Endodermal cell (in vitro differentiated cells): Measurements from ENCODE around the gene LRRC37A. TPM values are rescaled to one million over a fixed set of nuclear protein-coding genes. Genes with fewer than 3 reads are reported as not detected.
"Not testable (repeated sequence)": the region's sequence is repeated elsewhere in the genome, so short reads cannot be mapped to it uniquely, and the experiment has no call there.

Experiments
- DNase-seq: peaks from one replicate; pipeline ENCODE4 v3.0.0-alpha.2; 2017
- H3K27ac ChIP-seq: 2 replicates; pipeline ENCODE4 v1.5.1; 2013; ENCODE audit warnings: mild to moderate bottlenecking, low read depth, low read length, moderate library complexity
- H3K27me3 ChIP-seq: 2 replicates; pipeline ENCODE4 v1.6.1; 2013; ENCODE audit warnings: mild to moderate bottlenecking, low read length, moderate library complexity; ENCODE audit not compliant: insufficient read depth, control insufficient read depth, poor library complexity, severe bottlenecking
- H3K36me3 ChIP-seq: 2 replicates; pipeline ENCODE4 v1.7.0; 2013; ENCODE audit warnings: mild to moderate bottlenecking, low read length, moderate library complexity; ENCODE audit not compliant: control insufficient read depth, insufficient read depth
- H3K4me1 ChIP-seq: one replicate; pipeline ENCODE4 v1.7.0; 2013; ENCODE audit warnings: low read length; ENCODE audit not compliant: control insufficient read depth, insufficient read depth
- H3K4me3 ChIP-seq: 2 replicates; pipeline ENCODE4 v1.5.1; 2013; ENCODE audit warnings: mild to moderate bottlenecking, low read length, moderate library complexity
- H3K9ac ChIP-seq: 2 replicates; pipeline ENCODE4 v1.6.1; 2013; ENCODE audit warnings: mild to moderate bottlenecking, low read length, moderate library complexity; ENCODE audit not compliant: poor library complexity, severe bottlenecking; ENCODE audit errors: extremely low read depth
- H3K9me3 ChIP-seq: 2 replicates; pipeline ENCODE4 v1.6.1; 2013; ENCODE audit warnings: mild to moderate bottlenecking, low read length, moderate library complexity; ENCODE audit not compliant: control insufficient read depth
- H3K27ac Mint-ChIP-seq: 2 replicates; pipeline ENCODE4 v1.8.0; 2020; ENCODE audit warnings: mixed read lengths
- H3K27me3 Mint-ChIP-seq: 2 replicates; pipeline ENCODE4 v1.8.0; 2021; ENCODE audit warnings: mild to moderate bottlenecking, mixed read lengths; ENCODE audit not compliant: insufficient read depth
- H3K36me3 Mint-ChIP-seq: 2 replicates; pipeline ENCODE4 v1.8.0; 2020; ENCODE audit warnings: low read depth, mixed read lengths
- H3K4me1 Mint-ChIP-seq: 2 replicates; pipeline ENCODE4 v1.8.0; 2020; ENCODE audit warnings: mixed read lengths
- H3K4me3 Mint-ChIP-seq: 2 replicates; pipeline ENCODE4 v1.8.0; 2020; ENCODE audit warnings: mild to moderate bottlenecking, moderate library complexity, mixed read lengths
- H3K9me3 Mint-ChIP-seq: 2 replicates; pipeline ENCODE4 v1.8.0; 2020; ENCODE audit warnings: mild to moderate bottlenecking, mixed read lengths
- CTCF ChIP-seq: fragments of 200-600 bp; sonication (generic); conservative IDR thresholded peaks from 2 replicates; pipeline ENCODE4 v1.5.0; 2021; ENCODE audit warnings: antibody characterized with exemption, mild to moderate bottlenecking
- WGBS, 2 experiments: methylation state at CpG; one replicate each; pipeline versions ENCODE4 v1.1.5 to v1.1.7; 2013; ENCODE audit warnings: missing lambda C conversion rate in 2 of 2, mixed read lengths in 1 of 2; ENCODE audit not compliant: insufficient coverage in 1 of 2, insufficient read length in 1 of 2; 5-methylcytosine and 5-hydroxymethylcytosine counted together
- total RNA-seq, 2 donors: library from RNA; stranded (reverse); fragmentation: NEBNext Ultra II Directional in 1 of 2; extraction: Animal tissue kit (Norgen Biotek cat#: 25700) in 1 of 2; gene quantifications; 2 replicates in 1 of 2; 3 replicates in 1 of 2; pipeline ENCODE4 v1.2.1, GENCODE V29; 2021

The LRRC37A gene
- total RNA-seq, 2 donors from 2014 or later, result 4.9 to 5.6 TPM

GRCh38 chr17:46274238-46274637 lies 20.7 kb upstream of the LRRC37A start:
- no peak overlapping the region for H3K27ac ChIP-seq
- H3K4me3 ChIP-seq, result no peak overlapping the region
- no peaks in the 10 kb centered on the region for H3K4me1 Mint-ChIP-seq
- H3K4me3 Mint-ChIP-seq, result no peak overlapping the region
- no peaks in the 10 kb centered on the region for H3K36me3 Mint-ChIP-seq
- no peak overlapping the region for H3K27ac Mint-ChIP-seq
- DNase-seq, result no peak
- H3K27me3 Mint-ChIP-seq, result peaks cover 9% of the 10 kb centered on the region
- WGBS, 2 experiments, result 87% methylated on average over 3 of the region's 3 CpGs; no CpG with 5 or more reads in 1 of the 2 experiments
- no peaks in the 10 kb centered on the region for H3K9me3 ChIP-seq
- H3K9me3 Mint-ChIP-seq, result no peaks in the 10 kb centered on the region
- H3K9ac ChIP-seq, result no peak overlapping the region
- no peaks in the 10 kb centered on the region for H3K4me1 ChIP-seq
- no peak for TF ChIP-seq CTCF
- no peaks in the 10 kb centered on the region for H3K27me3 ChIP-seq
- no peaks in the 10 kb centered on the region for H3K36me3 ChIP-seq

DNA sequence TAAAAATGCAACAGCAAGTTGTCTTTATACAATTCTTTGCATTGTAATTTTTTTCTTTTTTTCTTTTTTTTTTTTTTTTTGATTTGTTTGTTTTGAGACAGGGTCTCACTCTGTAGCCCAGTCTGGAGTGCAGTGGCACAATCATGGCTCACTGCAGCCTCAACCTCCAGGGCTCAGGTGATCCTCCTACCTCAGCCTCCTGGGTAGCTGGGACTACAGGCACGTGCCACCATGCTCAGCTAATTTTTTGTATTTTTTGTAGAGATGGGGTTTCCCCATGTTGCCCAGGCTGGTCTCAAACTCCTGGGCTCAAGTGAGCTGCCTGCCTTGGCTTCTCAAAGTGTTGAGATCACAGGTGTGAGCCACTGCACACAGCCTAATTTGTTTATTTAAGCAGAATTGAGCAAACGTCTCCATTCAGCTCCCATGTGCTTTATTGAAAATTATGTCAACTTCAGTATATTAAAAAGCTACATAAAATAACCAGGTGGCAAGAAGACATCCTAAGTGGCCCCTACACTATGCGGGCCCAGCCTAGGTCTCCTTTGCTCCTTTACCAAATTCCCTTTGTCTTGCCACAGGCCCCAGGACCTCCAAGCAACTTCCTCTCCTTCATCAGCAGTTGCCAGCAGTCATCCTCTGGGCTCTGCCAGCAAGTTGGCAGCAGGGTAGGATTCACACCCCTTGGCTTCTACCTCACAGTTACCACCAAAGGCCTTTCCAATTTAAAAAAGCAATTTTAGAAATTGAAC lies 18.0 kb upstream of the LRRC37A start:
- not testable (repeated sequence) for H3K36me3 Mint-ChIP-seq, H3K4me3 ChIP-seq, H3K9me3 Mint-ChIP-seq, H3K4me1 Mint-ChIP-seq, H3K4me1 ChIP-seq, H3K27me3 Mint-ChIP-seq, H3K9ac ChIP-seq, H3K27me3 ChIP-seq, H3K27ac ChIP-seq, H3K4me3 Mint-ChIP-seq, H3K36me3 ChIP-seq, H3K9me3 ChIP-seq
- WGBS, 2 experiments, result 81 to 90% methylated on average over 2 to 3 of the region's 3 CpGs
- peak; percentile 68 for DNase-seq
- peak overlapping the region; percentile 65 for H3K27ac Mint-ChIP-seq

DNA sequence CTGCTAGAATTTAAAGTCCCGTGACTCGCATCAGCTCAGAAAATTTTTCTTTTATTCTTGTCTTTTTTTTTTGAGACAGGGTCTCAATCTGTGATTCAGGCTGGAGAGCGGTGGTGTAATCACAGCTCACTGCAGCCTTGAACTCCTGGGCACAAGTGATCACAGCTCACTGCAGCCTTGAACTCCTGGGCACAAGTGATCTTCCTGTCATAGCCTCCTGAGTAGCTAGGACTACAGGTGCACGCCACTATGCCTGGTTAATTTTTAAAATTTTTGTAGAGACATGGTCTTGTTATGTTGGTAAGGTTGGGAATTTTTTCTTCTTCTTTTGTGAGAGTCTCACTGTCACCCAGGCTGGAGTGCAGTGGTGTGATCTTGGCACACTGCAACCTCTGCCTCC lies 13.6 kb upstream of the LRRC37A start:
- H3K9me3 ChIP-seq, H3K27ac Mint-ChIP-seq, H3K27me3 ChIP-seq, H3K9me3 Mint-ChIP-seq, H3K4me1 ChIP-seq, H3K36me3 ChIP-seq, H3K27ac ChIP-seq, H3K4me3 ChIP-seq, H3K4me3 Mint-ChIP-seq, H3K36me3 Mint-ChIP-seq, DNase-seq, H3K27me3 Mint-ChIP-seq, H3K4me1 Mint-ChIP-seq, H3K9ac ChIP-seq: not testable (repeated sequence)
- WGBS, 2 experiments, result 96 to 100% methylated on average over 2 to 4 of the region's 4 CpGs

DNA sequence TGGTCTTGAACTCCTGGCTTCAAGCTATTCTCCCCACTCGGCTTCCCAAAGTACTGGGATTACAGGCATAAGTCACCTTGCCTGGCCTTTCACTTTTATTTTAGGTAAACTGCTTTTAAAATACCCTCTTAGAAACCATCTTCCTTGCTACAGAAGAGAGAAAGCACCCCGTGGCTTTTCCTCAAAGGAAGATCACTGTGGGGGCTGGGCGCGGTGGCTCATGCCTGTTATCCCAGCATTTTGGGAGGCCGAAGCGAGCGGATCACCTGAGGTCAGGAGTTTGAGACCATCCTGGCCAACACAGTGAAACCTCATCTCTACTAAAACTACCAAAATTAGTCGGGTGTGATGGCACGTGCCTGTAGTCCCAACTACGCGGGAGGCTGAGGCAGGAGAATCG lies 12.3 kb upstream of the LRRC37A start:
- peak; percentile 50 for DNase-seq
- H3K27ac Mint-ChIP-seq, H3K36me3 ChIP-seq, H3K4me1 Mint-ChIP-seq, H3K36me3 Mint-ChIP-seq, H3K4me1 ChIP-seq, H3K4me3 ChIP-seq, H3K27ac ChIP-seq, H3K27me3 Mint-ChIP-seq, H3K9ac ChIP-seq, H3K9me3 ChIP-seq, H3K9me3 Mint-ChIP-seq, H3K4me3 Mint-ChIP-seq, H3K27me3 ChIP-seq: not testable (repeated sequence)
- WGBS, 2 experiments, result 93 to 100% methylated on average over 1 to 7 of the region's 12 CpGs

GRCh38 chr17:46284467-46284866 lies 10.5 kb upstream of the LRRC37A start:
- not testable (repeated sequence) for H3K36me3 ChIP-seq, H3K27ac Mint-ChIP-seq, H3K4me3 Mint-ChIP-seq, H3K9me3 ChIP-seq, H3K4me1 Mint-ChIP-seq, H3K27ac ChIP-seq, H3K4me1 ChIP-seq, H3K9ac ChIP-seq, H3K36me3 Mint-ChIP-seq, H3K9me3 Mint-ChIP-seq, H3K27me3 ChIP-seq, H3K4me3 ChIP-seq, H3K27me3 Mint-ChIP-seq
- no CpG with 5 or more reads among the region's 1 CpG for WGBS, 2 experiments
- DNase-seq, result peak; percentile 29

DNA sequence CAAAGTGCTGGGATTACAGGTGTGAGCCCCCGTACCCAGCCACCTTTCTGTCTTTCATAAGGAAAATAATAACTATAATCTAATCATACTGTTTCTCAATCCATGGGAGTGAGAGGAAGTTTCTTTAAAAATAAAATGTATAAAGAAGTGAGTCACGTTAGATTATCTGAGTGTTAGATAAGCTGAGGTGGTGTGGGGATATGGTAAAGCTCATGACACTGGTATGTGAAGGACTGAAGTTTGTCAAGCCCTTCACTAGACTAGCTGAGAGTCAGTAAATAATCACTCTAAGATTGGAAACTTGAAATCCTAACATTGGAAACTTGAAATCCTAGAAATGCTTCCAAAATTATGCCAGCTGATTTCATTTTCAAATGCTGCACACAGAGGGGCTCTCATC lies 9.4 kb upstream of the LRRC37A start:
- not testable (repeated sequence) for H3K9me3 Mint-ChIP-seq, H3K4me1 Mint-ChIP-seq, H3K9ac ChIP-seq, H3K4me3 Mint-ChIP-seq, H3K4me1 ChIP-seq, DNase-seq, H3K9me3 ChIP-seq, H3K27me3 ChIP-seq, H3K27ac Mint-ChIP-seq, H3K36me3 ChIP-seq, H3K27me3 Mint-ChIP-seq, H3K27ac ChIP-seq, H3K36me3 Mint-ChIP-seq, H3K4me3 ChIP-seq
- 92% methylated on average over 2 of the region's 2 CpGs; no CpG with 5 or more reads in 1 of the 2 experiments for WGBS, 2 experiments
